K562 (cell line): ENCODE data around the gene BAG1. TPM values are rescaled to one million over a fixed set of nuclear protein-coding genes. Genes with fewer than 3 reads are reported as not detected.

Experiments
- CUX1 ChIP-seq: fragments of 200-800 bp; sonication (Bioruptor generic); IDR thresholded peaks from 2 replicates; pipeline ENCODE4 v1.6.1; 2016; ENCODE audit warnings: missing genetic modification characterization, missing compliant biosample characterization
- CXXC5 ChIP-seq: fragments of 250-450 bp; sonication (Bioruptor Pico); IDR thresholded peaks from 2 replicates; pipeline ENCODE4 v1.8.0; 2022; ENCODE audit warnings: inconsistent platforms, mild to moderate bottlenecking, moderate library complexity
- TFAP4 ChIP-seq: sonication (generic); formaldehyde crosslinking; IDR thresholded peaks from 2 replicates; pipeline ENCODE4 v1.8.0; 2022; ENCODE audit warnings: missing genetic modification reagents, mild to moderate bottlenecking, moderate library complexity, borderline replicate concordance
- ZNF280B ChIP-seq: fragments of 250-450 bp; sonication (Bioruptor Pico); IDR thresholded peaks from 2 replicates; pipeline ENCODE4 v1.5.1; 2021; ENCODE audit warnings: mild to moderate bottlenecking
- ZNF586 ChIP-seq: fragments of 450-650 bp; formaldehyde crosslinking; conservative IDR thresholded peaks from 2 replicates; pipeline ENCODE4 v1.4.0; 2020; ENCODE audit warnings: mild to moderate bottlenecking, moderate library complexity
- ZNF592 ChIP-seq: fragments of 450-650 bp; IDR thresholded peaks from 2 replicates; pipeline ENCODE4 v1.6.1; 2017; ENCODE audit warnings: antibody characterized with exemption, mild to moderate bottlenecking
- polyA plus RNA-seq, 8 experiments: library from polyadenylated mRNA; depleted of rRNA in 4 of 8; stranded (reverse) in 5 of 8; unstranded in 3 of 8; fragments of >200 nt; fragmentation: Nextera tagmentation in 2 of 8; fragmentation: Illumina TruSeq in 1 of 8; extraction: Ambion mirVana in 2 of 8; extraction: Trizol in 1 of 8; gene quantifications; 2 replicates each; pipeline versions ENCODE4 v1.2.1 to v1.2.3, GENCODE V29; 2011 to 2014; ENCODE audit warnings: inconsistent platforms in 1 of 8, missing spikeins in 1 of 8
- total RNA-seq, 7 experiments: library from RNA; depleted of rRNA in 6 of 7; stranded (reverse); fragments of >200 nt in 6 of 7; fragmentation: Illumina TruSeq in 2 of 7; extraction: Trizol in 2 of 7; gene quantifications; 2 replicates each; pipeline versions ENCODE4 v1.2.1 to v1.2.3, GENCODE V29; 2011 to 2021; ENCODE audit warnings: low replicate concordance in 1 of 7

BAG1 gene
- total and polyA plus RNA-seq, 9 of the 15 experiments (the other 6 are each of a cell fraction or from before 2014, with no cell fraction given): 9.7 to 106 (median 56.9) TPM

- TF ChIP-seq ZNF592: no peak
- no peak for TF ChIP-seq ZNF280B
- TF ChIP-seq ZNF586: no peak
- TF ChIP-seq CXXC5 (CRISPR knock-in tag): no peak
- TF ChIP-seq TFAP4 (CRISPR knock-in tag): no peak
- TF ChIP-seq CUX1 (CRISPR knock-in tag): no peak
Measured at GRCh38 chr9:33273972-33274328, 9.4 kb upstream of the BAG1 start (continued).
